HUDEP-2 (cell line): Measurements from ENCODE around the gene MSLN.
A peak's percentile ranks its signal among the peaks of the same experiment; 100 is the strongest.

Experiments
- DNase-seq, 76 experiments: peaks; one replicate each; lab custom pipeline; 2025; ENCODE audit not compliant: unreplicated experiment in 76 of 76; lab: John Stamatoyannopoulos, UW

MSLN gene

GRCh38 chr16:734208-734980 lies 26.1 kb upstream of the MSLN start:
- DNase-seq = no peak

- DNase-seq = no peak
Measured at GRCh38 chr16:734981-735881, 25.3 kb upstream of the MSLN start.

- DNase-seq = no peak
Measured at GRCh38 chr16:735982-736453, 24.5 kb upstream of the MSLN start.

- DNase-seq = no peak
Measured at GRCh38 chr16:736936-737481, 23.5 kb upstream of the MSLN start.

GRCh38 chr16:739560-740458 lies 20.7 kb upstream of the MSLN start:
- no peak for DNase-seq

- DNase-seq = peak in 1 of 76 experiments; percentile 39
Measured at GRCh38 chr16:740459-740763, 20.1 kb upstream of the MSLN start.

GRCh38 chr16:740764-741505 lies 19.6 kb upstream of the MSLN start, which contains the start of gene CIAO3:
Gene CIAO3, minus strand, starts transcription at chr16:740997. Its CDS starts 12 bp downstream, at chr16:740985.
- peak in 73 of 76 experiments; percentile 20 to 91 (median 79) for DNase-seq

GRCh38 chr16:741986-742629 lies 18.4 kb upstream of the MSLN start:
- DNase-seq = no peak

- DNase-seq = peak in 5 of 76 experiments; percentile 8 to 20 (median 18)
Measured at GRCh38 chr16:742894-743293, 17.6 kb upstream of the MSLN start.

- DNase-seq = no peak
Measured at GRCh38 chr16:743794-744500, 16.6 kb upstream of the MSLN start.

- peak in 3 of 76 experiments; percentile 5 to 19 (median 6) for DNase-seq
Measured at GRCh38 chr16:745739-746138, 14.8 kb upstream of the MSLN start.

GRCh38 chr16:746637-747036 lies 13.9 kb upstream of the MSLN start:
- no peak for DNase-seq

GRCh38 chr16:747978-748746 lies 12.4 kb upstream of the MSLN start:
- DNase-seq = no peak

- DNase-seq = no peak
Measured at GRCh38 chr16:749010-749409, 11.5 kb upstream of the MSLN start.

- no peak for DNase-seq
Measured at GRCh38 chr16:750485-750884, 10.0 kb upstream of the MSLN start.

- DNase-seq = no peak
Measured at GRCh38 chr16:751152-752006, 9.2 kb upstream of the MSLN start.

- DNase-seq = no peak
Measured at GRCh38 chr16:752007-752312, 8.6 kb upstream of the MSLN start.
